Esophagus squamous epithelium (tissue), 5 donors: ENCODE measurements around the gene RIT2. TPM values are rescaled to one million over a fixed set of nuclear protein-coding genes. Genes with fewer than 3 reads are reported as not detected.

ENCODE experiments used
- DNase-seq: peaks from one replicate; lab custom pipeline; 2025; lab: John Stamatoyannopoulos, UW
- H3K27ac ChIP-seq, 4 donors: fragments of 200-600 bp; sonication (generic); one replicate each; pipeline ENCODE4 v1.5.1; 2016 to 2019; ENCODE audit warnings: mild to moderate bottlenecking in 1 of 4
- H3K27me3 ChIP-seq, 4 donors: fragments of 200-600 bp; sonication (generic); 1 replicate in 3 of 4; 2 replicates in 1 of 4; pipeline versions ENCODE4 v1.5.1 to v1.6.0; 2017 to 2021; ENCODE audit warnings: antibody characterized with exemption in 1 of 4
- H3K36me3 ChIP-seq, 3 donors: fragments of 200-600 bp; sonication (generic); one replicate each; pipeline ENCODE4 v1.5.1; 2016 to 2019
- H3K4me1 ChIP-seq, 3 donors: fragments of 200-600 bp; sonication (generic); one replicate each; pipeline ENCODE4 v1.5.1; 2017 to 2019
- H3K4me3 ChIP-seq, 4 donors: fragments of 200-600 bp; sonication (generic); 1 replicate in 3 of 4; 2 replicates in 1 of 4; pipeline ENCODE4 v1.5.1; 2016 to 2019; ENCODE audit warnings: mild to moderate bottlenecking in 2 of 4, moderate library complexity in 1 of 4
- H3K9me3 ChIP-seq, 3 donors: fragments of 200-600 bp; sonication (generic); one replicate each; pipeline ENCODE4 v1.5.1; 2016 to 2019
- CTCF ChIP-seq, 6 experiments: fragments of 450-650 bp in 4 of 6; fragments of 200-600 bp in 2 of 6; sonication (generic) in 2 of 6; IDR thresholded peaks; one replicate each; pipeline ENCODE4 v1.5.1; 2016 to 2019; ENCODE audit warnings: antibody characterized with exemption in 6 of 6, mild to moderate bottlenecking in 4 of 6, moderate library complexity in 4 of 6
- POLR2A ChIP-seq, 4 donors: fragments of 450-650 bp; IDR thresholded peaks; one replicate each; pipeline ENCODE4 v1.6.1; 2017; ENCODE audit warnings: antibody characterized with exemption in 4 of 4, mild to moderate bottlenecking in 4 of 4, moderate library complexity in 3 of 4
- WGBS, 2 donors: methylation state at CpG; one replicate each; pipeline ENCODE4 v1.1.5; 2018; 5-methylcytosine and 5-hydroxymethylcytosine counted together
- intact Hi-C: fragments of 100-400 bp; cut with DNase I; formaldehyde crosslinking; loops from one replicate; pipeline ENCODE4 v1.15.0; 2022
- total RNA-seq, 4 donors: library from RNA; depleted of rRNA; stranded (reverse); fragments of >200 nt; gene quantifications; one replicate each; pipeline ENCODE4 v1.1.0, GENCODE V29; 2016
- donor health status: DM: yes; HTN: yes; CAD: no.

Gene RIT2
- total RNA-seq, 4 donors from 2014 or later = not detected

- H3K4me1 ChIP-seq = no peaks in the 10 kb centered on the region
- H3K27me3 ChIP-seq = no peaks in the 10 kb centered on the region
- no peak for TF ChIP-seq POLR2A (IDR thresholded peaks at IDR 0.05)
- TF ChIP-seq CTCF (IDR thresholded peaks at IDR 0.05) = no peak
- 44 to 55% methylated on average over 3 of the region's 3 CpGs for WGBS, 2 donors
- no peak overlapping the region for H3K27ac ChIP-seq
- DNase-seq = no peak
- no peaks in the 10 kb centered on the region for H3K36me3 ChIP-seq
- no peaks in the 10 kb centered on the region for H3K9me3 ChIP-seq
- intact Hi-C loops = no loop called here
- no peak overlapping the region for H3K4me3 ChIP-seq
These were observed 92.6 kb downstream of the RIT2 start for GRCh38 chr18:43022874-43023273.

GRCh38 chr18:43017622-43018021 is 97.9 kb downstream of the RIT2 start:
- no peak for DNase-seq
- intact Hi-C loops = no loop called here
- Histone ChIP-seq H3K9me3 (no peaks in the 10 kb centered on the region), H3K4me3 (no peak overlapping the region), H3K36me3 (no peaks in the 10 kb centered on the region), H3K27ac (no peak overlapping the region), H3K4me1 (no peaks in the 10 kb centered on the region), H3K27me3 (no peaks in the 10 kb centered on the region)
- WGBS, 2 donors = 44 to 47% methylated on average over 1 of the region's 1 CpG
- no peak for TF ChIP-seq POLR2A (IDR thresholded peaks at IDR 0.05)
- TF ChIP-seq CTCF (IDR thresholded peaks at IDR 0.05) = no peak

GRCh38 chr18:43013486-43013885 is 102.0 kb downstream of the RIT2 start:
- intact Hi-C loops = no loop called here
- 46 to 64% methylated on average over 3 of the region's 3 CpGs for WGBS, 2 donors
- DNase-seq = no peak
- H3K27ac ChIP-seq = no peak overlapping the region
- no peaks in the 10 kb centered on the region for H3K36me3 ChIP-seq
- H3K9me3 ChIP-seq = no peaks in the 10 kb centered on the region
- TF ChIP-seq POLR2A (IDR thresholded peaks at IDR 0.05) (no peak), CTCF (IDR thresholded peaks at IDR 0.05) (no peak)
- H3K4me3 ChIP-seq = no peak overlapping the region
- H3K27me3 ChIP-seq = no peaks in the 10 kb centered on the region
- H3K4me1 ChIP-seq = no peaks in the 10 kb centered on the region

GRCh38 chr18:43012951-43013350 is 102.5 kb downstream of the RIT2 start:
- TF ChIP-seq POLR2A (IDR thresholded peaks at IDR 0.05) (no peak), CTCF (IDR thresholded peaks at IDR 0.05) (no peak)
- H3K36me3 ChIP-seq = no peaks in the 10 kb centered on the region
- no peak overlapping the region for H3K27ac ChIP-seq
- no peak for DNase-seq
- 27 to 30% methylated on average over 2 of the region's 2 CpGs for WGBS, 2 donors
- H3K4me3 ChIP-seq = no peak overlapping the region
- intact Hi-C loops = no loop called here
- no peaks in the 10 kb centered on the region for H3K27me3 ChIP-seq
- no peaks in the 10 kb centered on the region for H3K9me3 ChIP-seq
- no peaks in the 10 kb centered on the region for H3K4me1 ChIP-seq

- intact Hi-C loops = no loop called here
- WGBS, 2 donors = 22 to 33% methylated on average over 1 of the region's 1 CpG
These were observed 104.9 kb downstream of the RIT2 start for GRCh38 chr18:43010611-43011010.

More at GRCh38 chr18:43010611-43011010, 104.9 kb downstream of the RIT2 start:
- TF ChIP-seq CTCF (IDR thresholded peaks at IDR 0.05) = no peak
- TF ChIP-seq POLR2A (IDR thresholded peaks at IDR 0.05) = no peak
- no peaks in the 10 kb centered on the region for H3K27me3 ChIP-seq
- no peaks in the 10 kb centered on the region for H3K9me3 ChIP-seq
- H3K27ac ChIP-seq = no peak overlapping the region
- H3K4me1 ChIP-seq = no peaks in the 10 kb centered on the region
- no peak overlapping the region for H3K4me3 ChIP-seq
- no peak for DNase-seq
- H3K36me3 ChIP-seq = no peaks in the 10 kb centered on the region
